ENCODE measurements around the gene PEX11B.
"Not testable (repeated sequence)": the region's sequence is repeated elsewhere in the genome, so short reads cannot be mapped to it uniquely, and the experiment has no call there.

PEX11B gene

GRCh38 chr1:145935708-145936107 lies 17.2 kb upstream of the PEX11B start:
- Mint-ChIP-seq H3K27ac (peak overlapping the region; percentile 76), H3K36me3 (no peaks in the 10 kb centered on the region), H3K9me3 (ENCODE audit: low read depth) (no peaks in the 10 kb centered on the region), H3K27me3 (no peaks in the 10 kb centered on the region), H3K4me1 (ENCODE audit: low read depth) (peaks cover 21% of the 10 kb centered on the region), H3K4me3 (no peak overlapping the region)

- H3K27me3 Mint-ChIP-seq; H3K9me3 Mint-ChIP-seq (ENCODE audit: low read depth); H3K36me3 Mint-ChIP-seq: not testable (repeated sequence)
- H3K27ac Mint-ChIP-seq = peak overlapping the region; percentile 84
- peaks cover 26% of the 10 kb centered on the region for H3K4me1 Mint-ChIP-seq (ENCODE audit: low read depth)
- H3K4me3 Mint-ChIP-seq = peak overlapping the region; percentile 63
Measured at GRCh38 chr1:145932522-145933009, 14.0 kb upstream of the PEX11B start.

- no peaks in the 10 kb centered on the region for H3K27me3 Mint-ChIP-seq
- peak overlapping the region; percentile 88 for H3K4me3 Mint-ChIP-seq
- peaks cover 8% of the 10 kb centered on the region for H3K36me3 Mint-ChIP-seq
- no peaks in the 10 kb centered on the region for H3K9me3 Mint-ChIP-seq (ENCODE audit: low read depth)
- H3K4me1 Mint-ChIP-seq (ENCODE audit: low read depth) = peaks cover 36% of the 10 kb centered on the region
- H3K27ac Mint-ChIP-seq = peak overlapping the region; percentile 88
Measured at GRCh38 chr1:145927916-145928643, 9.6 kb upstream of the PEX11B start.

GRCh38 chr1:145927063-145927886 lies 8.8 kb upstream of the PEX11B start, which contains the start of gene RBM8A:
TSS of gene RBM8A (minus strand) at chr1:145927484. CDS start at chr1:145927426, 58 bp downstream.
- Mint-ChIP-seq H3K4me3 (peak within 1 kb of the TSS; percentile 88), H3K27ac (no peak within 1 kb of the TSS), H3K27me3 (no peaks in the 10 kb centered on the region), H3K4me1 (ENCODE audit: low read depth) (peaks cover 29% of the 10 kb centered on the region), H3K9me3 (ENCODE audit: low read depth) (no peaks in the 10 kb centered on the region), H3K36me3 (peaks cover 8% of the 10 kb centered on the region)

GRCh38 chr1:145926686-145927062 lies 8.2 kb upstream of the PEX11B start:
- peaks cover 28% of the 10 kb centered on the region for H3K4me1 Mint-ChIP-seq (ENCODE audit: low read depth)
- H3K27me3 Mint-ChIP-seq = no peaks in the 10 kb centered on the region
- H3K36me3 Mint-ChIP-seq = peaks cover 8% of the 10 kb centered on the region
- no peaks in the 10 kb centered on the region for H3K9me3 Mint-ChIP-seq (ENCODE audit: low read depth)
- H3K27ac Mint-ChIP-seq = no peak overlapping the region
- no peak overlapping the region for H3K4me3 Mint-ChIP-seq

GRCh38 chr1:145922266-145922665 lies 3.7 kb upstream of the PEX11B start:
- H3K27ac Mint-ChIP-seq = no peak overlapping the region
- no peaks in the 10 kb centered on the region for H3K27me3 Mint-ChIP-seq
- peaks cover 8% of the 10 kb centered on the region for H3K36me3 Mint-ChIP-seq

GRCh38 chr1:145920297-145920696 lies 1.8 kb upstream of the PEX11B start:
- peak overlapping the region; percentile 96 for H3K4me3 Mint-ChIP-seq
- H3K9me3 Mint-ChIP-seq (ENCODE audit: low read depth); H3K36me3 Mint-ChIP-seq; H3K27me3 Mint-ChIP-seq: not testable (repeated sequence)
- H3K4me1 Mint-ChIP-seq (ENCODE audit: low read depth) = peaks cover 49% of the 10 kb centered on the region
- H3K27ac Mint-ChIP-seq = peak overlapping the region; percentile 54

More at GRCh38 chr1:145922266-145922665, 3.7 kb upstream of the PEX11B start:
- Mint-ChIP-seq H3K4me3 (no peak overlapping the region), H3K9me3 (ENCODE audit: low read depth) (no peaks in the 10 kb centered on the region), H3K4me1 (ENCODE audit: low read depth) (peaks cover 48% of the 10 kb centered on the region)

- H3K4me3 Mint-ChIP-seq = peak overlapping the region; percentile 96
- H3K36me3 Mint-ChIP-seq = peaks cover 6% of the 10 kb centered on the region
- no peaks in the 10 kb centered on the region for H3K9me3 Mint-ChIP-seq (ENCODE audit: low read depth)
- no peaks in the 10 kb centered on the region for H3K27me3 Mint-ChIP-seq
- peaks cover 51% of the 10 kb centered on the region for H3K4me1 Mint-ChIP-seq (ENCODE audit: low read depth)
- H3K27ac Mint-ChIP-seq = peak overlapping the region; percentile 96
Measured at GRCh38 chr1:145918992-145919939, 749 bp upstream of the PEX11B start.

GRCh38 chr1:145917595-145917994 lies 922 bp downstream of the PEX11B start:
- no peaks in the 10 kb centered on the region for H3K9me3 Mint-ChIP-seq (ENCODE audit: low read depth)
- H3K27ac Mint-ChIP-seq = peak overlapping the region; percentile 96
- H3K4me1 Mint-ChIP-seq (ENCODE audit: low read depth) = peaks cover 51% of the 10 kb centered on the region
- H3K36me3 Mint-ChIP-seq = peaks cover 6% of the 10 kb centered on the region
- peak overlapping the region; percentile 96 for H3K4me3 Mint-ChIP-seq
- no peaks in the 10 kb centered on the region for H3K27me3 Mint-ChIP-seq

GRCh38 chr1:145916745-145917144 lies 1.8 kb downstream of the PEX11B start:
- Mint-ChIP-seq H3K27me3 (no peaks in the 10 kb centered on the region), H3K4me3 (peak overlapping the region; percentile 96), H3K36me3 (peaks cover 6% of the 10 kb centered on the region), H3K9me3 (ENCODE audit: low read depth) (no peaks in the 10 kb centered on the region), H3K4me1 (ENCODE audit: low read depth) (peaks cover 49% of the 10 kb centered on the region), H3K27ac (peak overlapping the region; percentile 91)

- H3K27ac Mint-ChIP-seq = no peak overlapping the region
- H3K36me3 Mint-ChIP-seq = peaks cover 11% of the 10 kb centered on the region
- peaks cover 23% of the 10 kb centered on the region for H3K4me1 Mint-ChIP-seq (ENCODE audit: low read depth)
Measured at GRCh38 chr1:145912128-145912641, 6.3 kb downstream of the PEX11B start.

GRCh38 chr1:145908653-145909052 lies 9.9 kb downstream of the PEX11B start:
- Mint-ChIP-seq H3K4me3 (no peak overlapping the region), H3K9me3 (ENCODE audit: low read depth) (no peaks in the 10 kb centered on the region), H3K27me3 (no peaks in the 10 kb centered on the region), H3K4me1 (ENCODE audit: low read depth) (peaks cover 8% of the 10 kb centered on the region), H3K36me3 (peaks cover 5% of the 10 kb centered on the region), H3K27ac (no peak overlapping the region)

More at GRCh38 chr1:145912128-145912641, 6.3 kb downstream of the PEX11B start:
- Mint-ChIP-seq H3K9me3 (ENCODE audit: low read depth) (no peaks in the 10 kb centered on the region), H3K4me3 (no peak overlapping the region), H3K27me3 (no peaks in the 10 kb centered on the region)

GRCh38 chr1:145906954-145907753 lies 11.4 kb downstream of the PEX11B start:
- no peak overlapping the region for H3K4me3 Mint-ChIP-seq
- H3K9me3 Mint-ChIP-seq (ENCODE audit: low read depth) = no peaks in the 10 kb centered on the region
- H3K36me3 Mint-ChIP-seq = peaks cover 5% of the 10 kb centered on the region
- no peaks in the 10 kb centered on the region for H3K27me3 Mint-ChIP-seq
- H3K4me1 Mint-ChIP-seq (ENCODE audit: low read depth) = peaks cover 5% of the 10 kb centered on the region
- no peak overlapping the region for H3K27ac Mint-ChIP-seq
